Nephron progenitor cell (in vitro differentiated cells): Measurements from ENCODE around the gene ZNF709.
"Not testable (repeated sequence)": the region's sequence is repeated elsewhere in the genome, so short reads cannot be mapped to it uniquely, and the experiment has no call there.

Source experiments
- DNase-seq: peaks from one replicate; pipeline ENCODE4 v3.0.0; 2021
- H3K27ac Mint-ChIP-seq: 2 replicates; pipeline ENCODE4 v1.8.0; 2021; ENCODE audit warnings: mild to moderate bottlenecking, moderate library complexity, mixed read lengths
- H3K27me3 Mint-ChIP-seq: 2 replicates; pipeline ENCODE4 v1.8.0; 2021; ENCODE audit warnings: mild to moderate bottlenecking, low read depth, mixed read lengths; ENCODE audit not compliant: poor library complexity
- H3K36me3 Mint-ChIP-seq: 2 replicates; pipeline ENCODE4 v1.8.0; 2021; ENCODE audit warnings: low read depth, mixed read lengths
- H3K4me1 Mint-ChIP-seq: 2 replicates; pipeline ENCODE4 v1.8.0; 2021; ENCODE audit warnings: mixed read lengths
- H3K4me3 Mint-ChIP-seq: 2 replicates; pipeline ENCODE4 v1.8.0; 2021; ENCODE audit warnings: mild to moderate bottlenecking, moderate library complexity, mixed read lengths
- H3K9me3 Mint-ChIP-seq: 2 replicates; pipeline ENCODE4 v1.8.0; 2021; ENCODE audit warnings: mild to moderate bottlenecking, moderate library complexity, mixed read lengths
- TF ChIP-seq, protein P1 (sequence below): fragments of 200-600 bp; sonication (generic); IDR thresholded peaks from 2 replicates; pipeline ENCODE4 v1.5.0; 2021; ENCODE audit warnings: antibody characterized with exemption

The ZNF709 gene

DNA sequence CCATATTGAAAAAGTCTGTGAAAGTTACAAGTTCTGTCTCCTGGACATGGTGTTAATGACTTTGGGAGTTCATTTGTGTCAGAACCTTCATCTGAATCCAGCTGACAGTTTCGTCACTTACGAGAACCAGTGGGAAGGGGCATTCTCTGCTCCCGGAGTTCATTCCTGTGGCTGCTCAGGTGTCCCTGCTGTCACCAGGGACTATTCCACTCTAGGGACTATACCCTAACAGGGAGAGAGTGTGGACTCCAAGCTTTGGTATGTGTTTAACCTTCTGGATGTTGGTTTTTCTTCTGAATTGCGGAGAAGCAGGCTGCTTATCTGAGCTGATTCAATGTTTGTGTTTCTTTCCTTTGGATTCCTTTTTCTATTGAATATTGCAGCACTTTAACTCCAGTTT is 12.4 kb upstream of the ZNF709 start:
- peaks cover 57% of the 10 kb centered on the region for H3K9me3 Mint-ChIP-seq
- H3K27me3 Mint-ChIP-seq = peaks cover 10% of the 10 kb centered on the region
- H3K4me3 Mint-ChIP-seq = no peak overlapping the region
- DNase-seq = no peak
- H3K4me1 Mint-ChIP-seq = peaks cover 10% of the 10 kb centered on the region
- TF ChIP-seq, protein P1, sequence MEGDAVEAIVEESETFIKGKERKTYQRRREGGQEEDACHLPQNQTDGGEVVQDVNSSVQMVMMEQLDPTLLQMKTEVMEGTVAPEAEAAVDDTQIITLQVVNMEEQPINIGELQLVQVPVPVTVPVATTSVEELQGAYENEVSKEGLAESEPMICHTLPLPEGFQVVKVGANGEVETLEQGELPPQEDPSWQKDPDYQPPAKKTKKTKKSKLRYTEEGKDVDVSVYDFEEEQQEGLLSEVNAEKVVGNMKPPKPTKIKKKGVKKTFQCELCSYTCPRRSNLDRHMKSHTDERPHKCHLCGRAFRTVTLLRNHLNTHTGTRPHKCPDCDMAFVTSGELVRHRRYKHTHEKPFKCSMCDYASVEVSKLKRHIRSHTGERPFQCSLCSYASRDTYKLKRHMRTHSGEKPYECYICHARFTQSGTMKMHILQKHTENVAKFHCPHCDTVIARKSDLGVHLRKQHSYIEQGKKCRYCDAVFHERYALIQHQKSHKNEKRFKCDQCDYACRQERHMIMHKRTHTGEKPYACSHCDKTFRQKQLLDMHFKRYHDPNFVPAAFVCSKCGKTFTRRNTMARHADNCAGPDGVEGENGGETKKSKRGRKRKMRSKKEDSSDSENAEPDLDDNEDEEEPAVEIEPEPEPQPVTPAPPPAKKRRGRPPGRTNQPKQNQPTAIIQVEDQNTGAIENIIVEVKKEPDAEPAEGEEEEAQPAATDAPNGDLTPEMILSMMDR = no peak
- H3K27ac Mint-ChIP-seq = no peak overlapping the region
- H3K36me3 Mint-ChIP-seq = peaks cover 14% of the 10 kb centered on the region

- Mint-ChIP-seq H3K36me3 (peaks cover 14% of the 10 kb centered on the region), H3K9me3 (peaks cover 59% of the 10 kb centered on the region), H3K4me1 (peaks cover 10% of the 10 kb centered on the region), H3K27me3 (peaks cover 10% of the 10 kb centered on the region), H3K4me3 (peak overlapping the region; percentile 84), H3K27ac (no peak overlapping the region)
- no peak for DNase-seq
- TF ChIP-seq, protein P1 = no peak
Observed at GRCh38 chr19:12496480-12496879, 11.9 kb upstream of the ZNF709 start.

GRCh38 chr19:12495002-12495802 is 10.6 kb upstream of the ZNF709 start:
- H3K36me3 Mint-ChIP-seq = peaks cover 14% of the 10 kb centered on the region
- peaks cover 59% of the 10 kb centered on the region for H3K9me3 Mint-ChIP-seq
- peaks cover 15% of the 10 kb centered on the region for H3K27me3 Mint-ChIP-seq
- TF ChIP-seq, protein P1 = no peak
- peaks cover 10% of the 10 kb centered on the region for H3K4me1 Mint-ChIP-seq
- H3K27ac Mint-ChIP-seq = peak overlapping the region; percentile 82
- peak; percentile 83 for DNase-seq
- H3K4me3 Mint-ChIP-seq = peak overlapping the region; percentile 84

DNA sequence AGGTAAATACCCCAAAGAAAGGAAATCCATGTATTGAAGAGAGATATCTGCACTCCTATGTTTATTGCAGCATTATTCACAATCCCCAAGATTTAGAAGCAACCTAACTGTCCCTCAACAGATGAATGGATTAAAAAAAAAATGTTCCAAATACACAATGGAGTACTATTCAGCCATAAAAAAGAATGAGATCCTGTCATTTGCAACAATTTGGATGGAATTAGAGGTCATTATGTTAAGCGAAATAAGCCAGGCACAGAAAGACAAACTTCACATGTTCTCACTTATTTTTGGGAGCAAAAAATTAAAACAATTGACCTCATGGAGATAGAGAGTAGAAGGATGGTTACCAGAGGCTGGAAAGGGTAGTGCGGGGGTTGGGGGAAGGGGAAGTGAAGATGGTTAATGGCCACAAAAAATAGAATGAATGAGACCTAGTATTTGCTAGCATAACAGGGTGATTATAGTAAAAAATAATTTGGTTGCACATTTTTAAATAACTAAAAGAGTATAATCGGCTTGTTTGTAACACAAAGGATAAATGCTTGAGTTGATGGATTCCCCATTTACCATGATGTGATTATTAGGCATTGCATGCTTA is 9.7 kb upstream of the ZNF709 start:
- H3K9me3 Mint-ChIP-seq = peaks cover 51% of the 10 kb centered on the region
- peaks cover 10% of the 10 kb centered on the region for H3K36me3 Mint-ChIP-seq
- no peak overlapping the region for H3K27ac Mint-ChIP-seq
- DNase-seq = no peak
- peaks cover 10% of the 10 kb centered on the region for H3K4me1 Mint-ChIP-seq
- TF ChIP-seq, protein P1 = no peak
- no peak overlapping the region for H3K4me3 Mint-ChIP-seq
- peaks cover 18% of the 10 kb centered on the region for H3K27me3 Mint-ChIP-seq

DNA sequence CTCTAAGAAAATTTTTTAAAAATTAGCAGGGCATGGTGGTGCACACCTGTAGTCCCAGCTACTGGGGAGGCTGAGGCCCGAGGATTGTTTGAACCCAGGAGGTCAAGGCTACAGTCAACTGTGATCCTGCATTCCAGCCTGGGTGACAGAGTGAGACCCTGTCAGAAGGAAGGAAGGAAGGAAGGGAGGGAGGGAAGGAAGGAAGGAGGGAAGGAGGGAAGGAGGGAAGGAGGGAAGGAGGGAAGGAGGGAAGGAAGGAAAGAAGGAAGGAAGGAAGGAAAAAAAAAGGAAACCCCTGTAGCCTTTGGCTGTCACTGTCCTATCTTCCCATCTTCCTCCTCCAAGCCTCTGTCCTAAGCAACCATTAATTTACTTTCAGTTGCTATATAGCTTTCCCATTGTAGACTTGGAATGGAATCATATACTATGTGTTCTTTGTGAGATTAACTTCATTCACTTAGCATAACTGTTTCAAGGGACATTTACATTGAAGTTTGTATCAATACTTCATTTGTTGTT is 1.7 kb upstream of the ZNF709 start:
- Mint-ChIP-seq H3K27me3 (peaks cover 18% of the 10 kb centered on the region), H3K9me3 (peaks cover 23% of the 10 kb centered on the region), H3K4me1 (peaks cover 36% of the 10 kb centered on the region), H3K36me3 (peaks cover 16% of the 10 kb centered on the region), H3K27ac (peak overlapping the region; percentile 22)
- DNase-seq, H3K4me3 Mint-ChIP-seq: not testable (repeated sequence)

- H3K27ac Mint-ChIP-seq = peak overlapping the region; percentile 97
- H3K36me3 Mint-ChIP-seq = peaks cover 22% of the 10 kb centered on the region
- DNase-seq = no peak
- H3K4me1 Mint-ChIP-seq = peaks cover 36% of the 10 kb centered on the region
- H3K27me3 Mint-ChIP-seq = peaks cover 17% of the 10 kb centered on the region
- H3K9me3 Mint-ChIP-seq = peaks cover 29% of the 10 kb centered on the region
- H3K4me3 Mint-ChIP-seq = peak overlapping the region; percentile 91
- TF ChIP-seq, protein P1 = no peak
Observed at GRCh38 chr19:12485571-12485970, 955 bp upstream of the ZNF709 start.
